K562 (cell line): ENCODE measurements around the gene CLCNKA. TPM values are rescaled to one million over a fixed set of nuclear protein-coding genes. Genes with fewer than 3 reads are reported as not detected.

Experiments
- ATAC-seq: fragments of 200-7000 bp; cut with Tn5 transposase; 3 replicates; pipeline ENCODE4 v1.9.1; 2020; ENCODE audit warnings: moderate library complexity
- Bru-seq: library from RNA; stranded (reverse); fragments of 400-500 nt; gene quantifications from one replicate; lab custom pipeline; 2021; lab: Mats Ljungman, UMichigan
- BruChase-seq, 2 experiments: library from RNA; stranded (reverse); fragments of 400-500 nt; gene quantifications; one replicate each; lab custom pipeline; 2021; lab: Mats Ljungman, UMichigan
- BruUV-seq: library from RNA; stranded (reverse); fragments of 400-500 nt; replicated peaks from 2 replicates; lab custom pipeline; 2021; lab: Mats Ljungman, UMichigan
- CTCF ChIA-PET: fragments of 300-600 bp; formaldehyde crosslinking; extraction: SDS; loops from one replicate; lab custom pipeline; 2021; ENCODE audit warnings: low intra/inter-chr PET ratio; lab: Yijun Ruan, JAX
- POLR2A ChIA-PET: fragments of 300-600, 350-650 bp; sonication (Branson Sonifier 250); formaldehyde crosslinking; extraction: SDS; loops from one replicate; lab custom pipeline; 2021; ENCODE audit warnings: antibody characterized with exemption, inconsistent platforms; lab: Yijun Ruan, JAX
- DNase-seq, 4 experiments: peaks; one replicate each; pipeline versions ENCODE4 v3.0.0 to v3.0.0-alpha.2; 2011 to 2018; ENCODE audit warnings: low spot score in 3 of 4, mixed read lengths in 3 of 4; ENCODE audit errors: extremely low read depth in 1 of 4
- FAIRE-seq: peaks from 2 replicates; lab custom pipeline; 2011; peaks lifted over from hg19 to GRCh38; lab: Jason Lieb, UNC
- H2AFZ ChIP-seq: 2 replicates; pipeline ENCODE4 v1.6.0; 2011; ENCODE audit warnings: low read depth, low read length, control low read depth, inconsistent platforms
- H3K27ac ChIP-seq: fragments of 200-600 bp; 3 replicates; pipeline ENCODE4 v1.8.0; 2011; ENCODE audit warnings: low read depth, mild to moderate bottlenecking, control low read depth, inconsistent platforms, low read length, moderate library complexity, mixed read lengths; ENCODE audit errors: extremely low read depth
- H3K27me3 ChIP-seq, 2 experiments: fragments of 300-600 bp in 1 of 2; 2 replicates in 1 of 2; 3 replicates in 1 of 2; pipeline versions ENCODE4 v1.6.0 to v1.8.0; 2011; ENCODE audit warnings: inconsistent platforms in 2 of 2, low read length in 2 of 2, mild to moderate bottlenecking in 1 of 2, mixed read lengths in 1 of 2, moderate library complexity in 1 of 2; ENCODE audit not compliant: control insufficient read depth in 2 of 2, insufficient read depth in 2 of 2
- H3K36me3 ChIP-seq: fragments of 300-600 bp; 3 replicates; pipeline ENCODE4 v1.8.0; 2011; ENCODE audit warnings: mild to moderate bottlenecking, low read length, inconsistent platforms; ENCODE audit not compliant: control insufficient read depth, insufficient read depth
- H3K4me1 ChIP-seq, 2 experiments: fragments of 200-600 bp in 1 of 2; replicated peaks in 1 of 2; 2 replicates in 1 of 2; 3 replicates in 1 of 2; pipeline versions ENCODE4 v1.5.1 to v1.8.0; 2011; ENCODE audit warnings: inconsistent platforms in 2 of 2, low read length in 2 of 2, mild to moderate bottlenecking in 1 of 2, mixed read lengths in 1 of 2, moderate library complexity in 1 of 2; ENCODE audit not compliant: control insufficient read depth in 2 of 2, insufficient read depth in 2 of 2
- H3K4me2 ChIP-seq: 2 replicates; pipeline ENCODE4 v1.6.1; 2011; ENCODE audit warnings: low read length, control low read depth, inconsistent platforms, mixed read lengths; ENCODE audit not compliant: insufficient read depth
- H3K4me3 ChIP-seq: fragments of 200-600 bp; sonication (generic), shearing (Covaris generic); 2 replicates; pipeline ENCODE4 v1.5.1; 2016; ENCODE audit warnings: control low read depth, inconsistent platforms
- H3K79me2 ChIP-seq: fragments of 200-600 bp; 3 replicates; pipeline ENCODE4 v1.8.0; 2011; ENCODE audit warnings: low read length, inconsistent platforms; ENCODE audit not compliant: control insufficient read depth, insufficient read depth
- H3K9ac ChIP-seq, 2 experiments: 2 replicates each; pipeline versions ENCODE4 v1.6.0 to v1.6.1; 2011; ENCODE audit warnings: low read depth in 2 of 2, low read length in 2 of 2, control low read depth in 1 of 2, inconsistent platforms in 1 of 2, mild to moderate bottlenecking in 1 of 2, mixed read lengths in 1 of 2; ENCODE audit not compliant: insufficient read depth in 1 of 2
- H3K9me1 ChIP-seq: one replicate; pipeline ENCODE4 v1.6.0; 2011; ENCODE audit warnings: inconsistent platforms, mild to moderate bottlenecking, low read length, moderate library complexity; ENCODE audit not compliant: control insufficient read depth, insufficient read depth
- H3K9me3 ChIP-seq: replicated peaks from 2 replicates; pipeline ENCODE4 v1.5.1; 2011; ENCODE audit warnings: low read depth, low read length, inconsistent platforms; ENCODE audit not compliant: control insufficient read depth, insufficient read depth
- H4K20me1 ChIP-seq: replicated peaks from 2 replicates; pipeline ENCODE4 v1.6.1; 2011; ENCODE audit warnings: low read length, inconsistent platforms, mixed read lengths; ENCODE audit not compliant: control insufficient read depth, insufficient read depth
- CBFA2T3 ChIP-seq: fragments of 450-650 bp; IDR thresholded peaks from 2 replicates; pipeline ENCODE4 v1.6.1; 2017
- CHD4 ChIP-seq: fragments of 200-600 bp; sonication (generic); IDR thresholded peaks from 3 replicates; pipeline ENCODE4 v1.6.1; 2012; ENCODE audit warnings: low read depth, mild to moderate bottlenecking, mixed read lengths, low read length, inconsistent platforms; ENCODE audit not compliant: insufficient read depth, insufficient replicate concordance, poor library complexity, severe bottlenecking
- ELF4 ChIP-seq: fragments of 450-650 bp; formaldehyde crosslinking; IDR thresholded peaks from 2 replicates; pipeline ENCODE4 v1.4.0; 2022; ENCODE audit warnings: missing genetic modification characterization
- HOXB6 ChIP-seq: fragments of 250-450 bp; sonication (Bioruptor Pico); IDR thresholded peaks from 2 replicates; pipeline ENCODE4 v1.5.1; 2022; ENCODE audit warnings: mild to moderate bottlenecking, borderline replicate concordance
- MTA3 ChIP-seq: fragments of 450-650 bp; formaldehyde crosslinking; IDR thresholded peaks from 2 replicates; pipeline ENCODE4 v1.6.1; 2017; ENCODE audit warnings: mild to moderate bottlenecking, borderline replicate concordance
- POU5F1 ChIP-seq: fragments of 150-350 bp; IDR thresholded peaks from 2 replicates; pipeline ENCODE4 v1.6.1; 2014; ENCODE audit warnings: borderline replicate concordance, low read length, low read depth, mild to moderate bottlenecking; ENCODE audit not compliant: partially characterized antibody
- RAD21 ChIP-seq, 2 experiments: fragments of 250-450 bp in 1 of 2; fragments of 450-650 bp in 1 of 2; sonication (Bioruptor Pico) in 1 of 2; formaldehyde crosslinking in 1 of 2; IDR thresholded peaks in 1 of 2; conservative IDR thresholded peaks in 1 of 2; 2 replicates each; pipeline versions ENCODE4 v1.4.0 to v1.8.0; 2020 to 2022; ENCODE audit warnings: mild to moderate bottlenecking in 2 of 2, moderate library complexity in 1 of 2
- RBM15 ChIP-seq: fragments of 200-400 bp; formaldehyde crosslinking; IDR thresholded peaks from 2 replicates; pipeline ENCODE4 v1.6.1; 2018; ENCODE audit warnings: mild to moderate bottlenecking, low read length, moderate library complexity; ENCODE audit not compliant: insufficient read depth
- RCOR1 ChIP-seq, 2 experiments: IDR thresholded peaks; 2 replicates each; pipeline ENCODE4 v1.6.1; 2012; ENCODE audit warnings: low read depth in 2 of 2, low read length in 2 of 2, borderline replicate concordance in 1 of 2, improper control_type of control experiment in 1 of 2
- SETDB1 ChIP-seq: IDR thresholded peaks from one replicate; pipeline ENCODE4 v1.6.1; 2012; ENCODE audit warnings: low read length, control low read depth, inconsistent platforms
- SIX5 ChIP-seq, 2 experiments: IDR thresholded peaks; 2 replicates each; pipeline ENCODE4 v1.6.1; 2011; ENCODE audit warnings: low read length in 2 of 2, borderline replicate concordance in 1 of 2, low read depth in 1 of 2, mild to moderate bottlenecking in 1 of 2, moderate library complexity in 1 of 2; ENCODE audit not compliant: insufficient read depth in 1 of 2
- SMAD3 ChIP-seq: fragments of 450-650 bp; formaldehyde crosslinking; conservative IDR thresholded peaks from 2 replicates; pipeline ENCODE4 v1.4.0; 2020; ENCODE audit warnings: mild to moderate bottlenecking
- SRSF3 ChIP-seq: fragments of 200-400 bp; formaldehyde crosslinking; IDR thresholded peaks from 2 replicates; pipeline ENCODE4 v1.6.1; 2016; ENCODE audit warnings: mild to moderate bottlenecking, low read length, moderate library complexity; ENCODE audit not compliant: insufficient read depth
- ZNF263 ChIP-seq: sonication (generic); formaldehyde crosslinking; IDR thresholded peaks from 2 replicates; pipeline ENCODE4 v1.8.0; 2022; ENCODE audit warnings: mild to moderate bottlenecking, missing genetic modification reagents, borderline replicate concordance
- ZNF398 ChIP-seq: fragments of 250-450 bp; sonication (Bioruptor Pico); IDR thresholded peaks from 2 replicates; pipeline ENCODE4 v1.8.0; 2021; ENCODE audit warnings: moderate library complexity, mild to moderate bottlenecking, inconsistent platforms
- ZNF551 ChIP-seq: fragments of 250-450 bp; sonication (Bioruptor Pico); IDR thresholded peaks from 2 replicates; pipeline ENCODE4 v1.5.0; 2021; ENCODE audit warnings: mild to moderate bottlenecking, moderate library complexity
- WGBS: fragments of 100-300 bp; shearing (Covaris generic); methylation state at CpG from one replicate; pipeline ENCODE4 v1.1.6; 2016; ENCODE audit warnings: low coverage, mixed read lengths; ENCODE audit not compliant: insufficient coverage; ENCODE audit errors: missing lambda C conversion rate; 5-methylcytosine and 5-hydroxymethylcytosine counted together
- in situ Hi-C: fragments of 300-500 bp; cut with MboI; formaldehyde crosslinking; loops from 4 replicates; pipeline ENCODE4 v1.15.0; 2018; ENCODE audit warnings: inconsistent platforms, mixed read lengths
- intact Hi-C: fragments of 100-400 bp; cut with micrococcal nuclease; formaldehyde crosslinking; loops from 2 replicates; pipeline ENCODE4 v1.14.2; 2022
- long read RNA-seq, 3 experiments: library from polyadenylated mRNA in 2 of 3; library from RNA in 1 of 3; unstranded in 2 of 3; stranded (forward) in 1 of 3; transcript quantifications; one replicate each; pipeline ENCODE4 v2.0.0, GENCODE V29; 2019 to 2022
- polyA minus RNA-seq, 3 experiments: library from RNA; depleted of rRNA, polyadenylated mRNA; stranded (reverse); fragments of >200 nt; gene quantifications; 2 replicates each; pipeline ENCODE4 v1.2.3, GENCODE V29; 2011
- polyA plus RNA-seq, 8 experiments: library from polyadenylated mRNA; depleted of rRNA in 4 of 8; stranded (reverse) in 5 of 8; unstranded in 3 of 8; fragments of >200 nt; fragmentation: Nextera tagmentation in 2 of 8; fragmentation: Illumina TruSeq in 1 of 8; extraction: Ambion mirVana in 2 of 8; extraction: Trizol in 1 of 8; gene quantifications; 2 replicates each; pipeline versions ENCODE4 v1.2.1 to v1.2.3, GENCODE V29; 2011 to 2014; ENCODE audit warnings: inconsistent platforms in 1 of 8, missing spikeins in 1 of 8
- total RNA-seq, 7 experiments: library from RNA; depleted of rRNA in 6 of 7; stranded (reverse); fragments of >200 nt in 6 of 7; fragmentation: Illumina TruSeq in 2 of 7; extraction: Trizol in 2 of 7; gene quantifications; 2 replicates each; pipeline versions ENCODE4 v1.2.1 to v1.2.3, GENCODE V29; 2011 to 2021; ENCODE audit warnings: low replicate concordance in 1 of 7

The CLCNKA gene
- 0.55 and 2.4 TPM in 2 replicates for total RNA-seq (2011; cell fraction: chromatin; rRNA removed; ENCODE audit: low replicate concordance)
- 0.92 and 2.0 TPM in 2 replicates for total RNA-seq (2011; cell fraction: nucleolus; rRNA removed)
- total RNA-seq (2011; cell fraction: nucleoplasm; rRNA removed) = 0.76 and 2.0 TPM in 2 replicates
- total RNA-seq (2014; rRNA removed) (0.18 TPM in 1 of 2 replicates, not detected in the other), total RNA-seq (2014; rRNA removed; fragmentation: Illumina TruSeq; extraction: Trizol) (not detected in 2 replicates), total RNA-seq (2015; rRNA removed; fragmentation: Illumina TruSeq; extraction: Trizol) (not detected in 2 replicates), total RNA-seq (2021) (0.07 and 0.18 TPM in 2 replicates), polyA plus RNA-seq (2011; rRNA removed) (0.10 and 0.45 TPM in 2 replicates), polyA plus RNA-seq (2014; fragmentation: Illumina TruSeq; extraction: Trizol) (0.10 TPM in 1 of 2 replicates, not detected in the other), polyA plus RNA-seq (2014; fragmentation: Nextera tagmentation; extraction: Ambion mirVana) (under 1 TPM in 1 of 2 experiments, not detected in 1; 0.03 TPM), polyA plus RNA-seq (2014; rRNA removed) (0.37 TPM in 1 of 2 replicates, not detected in the other), polyA minus RNA-seq (2011; rRNA and poly(A)+ RNA removed) (0.07 TPM in 1 of 2 replicates, not detected in the other), Bru-seq, nascent RNA (percentile 18 among the genes with signal in this experiment), BruChase-seq, experiment 1, labeled RNA remaining after a 2-hour chase (percentile 8 among the genes with signal in this experiment), BruChase-seq, experiment 2, labeled RNA remaining after a 6-hour chase (not detected)
- 0.24 and 1.1 TPM in 2 replicates for polyA plus RNA-seq (2011; cell fraction: cytosol; rRNA removed)
- 4.6 and 6.0 TPM in 2 replicates for polyA plus RNA-seq (2011; cell fraction: nucleus; rRNA removed)
- polyA plus RNA-seq (2012) = 0.14 and 0.35 TPM in 2 replicates
- not detected in 2 replicates for polyA minus RNA-seq (2011; cell fraction: cytosol; rRNA and poly(A)+ RNA removed)
- polyA minus RNA-seq (2011; cell fraction: nucleus; rRNA and poly(A)+ RNA removed) = 0.56 and 0.94 TPM in 2 replicates
- long read RNA-seq, experiment 1 = 0 reads
- long read RNA-seq, experiment 2 = 0 reads
- long read RNA-seq, experiment 3, partial matches to known transcripts = 0 of 1 reads
- long read RNA-seq, experiment 3, other reads (novel, unspliced or antisense) = 1 of 1 reads

- Histone ChIP-seq H3K4me1 (peaks cover 0 to 49% of the 10 kb centered on the region in 2 experiments; a peak in 3 of 5 replicates), H3K9ac (peak within 1 kb of the TSS in 1 of 2 experiments; percentile 78; a peak in 1 of 4 replicates), H3K9me3 (no peaks in the 10 kb centered on the region), H3K9me1 (no peaks in the 10 kb centered on the region), H3K36me3 (no peaks in the 10 kb centered on the region), H3K4me2 (no peak within 1 kb of the TSS), H3K27ac (no peak within 1 kb of the TSS), H3K4me3 (no peak within 1 kb of the TSS), H2AFZ (0 out of 2 replicates have a peak within 1 kb of the TSS, but pooled peaks have one; percentile 28), H3K27me3 (peaks cover 7 to 37% of the 10 kb centered on the region in 2 experiments; a peak in 3 of 5 replicates), H4K20me1 (no peaks in the 10 kb centered on the region), H3K79me2 (no peaks in the 10 kb centered on the region)
- no peak for FAIRE-seq
- ChIA-PET POLR2A (interaction anchor here (0.6 to 1.7 kb wide), 2 partner anchors 9 to 127 kb away, joined by 3 to 7 read pairs; no protein-coding TSS in a partner anchor), CTCF (no interaction called here)
- in situ Hi-C loops = no loop called here
- BruUV-seq = no TSS peak
- intact Hi-C loops = no loop called here
- ATAC-seq = no peak
- no peak for DNase-seq
- 10% methylated on average over 6 of the region's 6 CpGs for WGBS
- TF ChIP-seq SIX5 (IDR thresholded peaks at IDR 0.05; ENCODE audit: borderline replicate concordance in 1 of 2, insufficient read depth in 1 of 2, low read depth in 1 of 2, low read length in 2 of 2) (no peak), RCOR1 (IDR thresholded peaks at IDR 0.05; ENCODE audit: borderline replicate concordance in 1 of 2, low read depth in 2 of 2, low read length in 2 of 2) (no peak), HOXB6 (CRISPR knock-in tag) (no peak), ELF4 (CRISPR knock-in tag) (no peak), RBM15 (no peak), SMAD3 (CRISPR knock-in tag) (no peak), CHD4 (no peak), SETDB1 (no peak), POU5F1 (no peak), SRSF3 (no peak), MTA3 (no peak), RAD21 (CRISPR knock-in tag; conservative IDR thresholded peaks at IDR 0.05 in 1 of 2, IDR thresholded peaks at IDR 0.05 in 1 of 2) (no peak), ZNF263 (CRISPR knock-in tag) (no peak), CBFA2T3 (no peak), ZNF551 (CRISPR knock-in tag) (no peak), ZNF398 (CRISPR knock-in tag) (no peak)
Measured at GRCh38 chr1:16021681-16022080, at the start of gene CLCNKA. CLCNKA (plus strand) TSS chr1:16022036; CDS start chr1:16022620, 584 bp downstream.
